MM.1S (cell line): ENCODE results near the gene KYAT1.

Experiments
- DNase-seq: peaks from one replicate; pipeline ENCODE4 v3.0.0-alpha.2; 2015
- H2AFZ ChIP-seq: fragments of 300-600 bp; sonication (generic); 2 replicates; pipeline ENCODE4 v1.6.0; 2016; ENCODE audit warnings: antibody characterized with exemption, low read length
- H3F3A ChIP-seq: fragments of 300-600 bp; sonication (generic); 2 replicates; pipeline ENCODE4 v1.6.1; 2016; ENCODE audit warnings: mild to moderate bottlenecking, antibody characterized with exemption, low read length, moderate library complexity, mixed read lengths; ENCODE audit not compliant: insufficient read depth
- H3K27ac ChIP-seq: fragments of 300-600 bp; sonication (generic); 2 replicates; pipeline ENCODE4 v1.5.1; 2016; ENCODE audit warnings: mild to moderate bottlenecking, low read length
- H3K27me3 ChIP-seq: fragments of 300-600 bp; sonication (generic); replicated peaks from 2 replicates; pipeline ENCODE4 v1.6.0; 2016; ENCODE audit warnings: low read length; ENCODE audit not compliant: insufficient read depth
- H3K36me3 ChIP-seq: fragments of 300-600 bp; sonication (generic); replicated peaks from 2 replicates; pipeline ENCODE4 v1.6.1; 2016; ENCODE audit warnings: mild to moderate bottlenecking, low read length, mixed read lengths; ENCODE audit not compliant: insufficient read depth
- H3K4me1 ChIP-seq: fragments of 300-600 bp; sonication (generic); 2 replicates; pipeline ENCODE4 v1.6.1; 2016; ENCODE audit warnings: low read length, mixed read lengths
- H3K4me2 ChIP-seq: fragments of 300-600 bp; sonication (generic); 2 replicates; pipeline ENCODE4 v1.6.0; 2016; ENCODE audit warnings: low read depth, low read length
- H3K4me3 ChIP-seq: fragments of 300-600 bp; sonication (generic); 2 replicates; pipeline ENCODE4 v1.5.1; 2016; ENCODE audit warnings: low read length, mixed read lengths
- H3K79me2 ChIP-seq: fragments of 300-600 bp; sonication (generic); 2 replicates; pipeline ENCODE4 v1.6.1; 2016; ENCODE audit warnings: mixed run types, low read length, mixed read lengths
- H3K9ac ChIP-seq: fragments of 300-600 bp; sonication (generic); 2 replicates; pipeline ENCODE4 v1.6.1; 2016; ENCODE audit warnings: low read length, mixed read lengths
- H3K9me2 ChIP-seq: fragments of 300-600 bp; sonication (generic); replicated peaks from 2 replicates; pipeline ENCODE4 v1.6.1; 2016; ENCODE audit warnings: mild to moderate bottlenecking, low read length, mixed read lengths; ENCODE audit not compliant: insufficient read depth
- H3K9me3 ChIP-seq: fragments of 300-600 bp; sonication (generic); replicated peaks from 2 replicates; pipeline ENCODE4 v1.6.1; 2016; ENCODE audit warnings: mild to moderate bottlenecking, low read length, mixed read lengths; ENCODE audit not compliant: insufficient read depth
- H4K20me1 ChIP-seq: fragments of 300-600 bp; sonication (generic); 2 replicates; pipeline ENCODE4 v1.6.1; 2016; ENCODE audit warnings: mild to moderate bottlenecking, low read length, moderate library complexity, mixed read lengths; ENCODE audit not compliant: insufficient read depth
- EZH2 ChIP-seq: fragments of 300-600 bp; sonication (generic); optimal IDR thresholded peaks from 2 replicates; pipeline ENCODE3; 2017; ENCODE audit warnings: low read depth, mild to moderate bottlenecking, antibody characterized with exemption, low read length, mixed read lengths
- EZH2phosphoT487 ChIP-seq: fragments of 300-600 bp; sonication (generic); IDR thresholded peaks from 2 replicates; pipeline ENCODE4 v1.6.1; 2018; ENCODE audit warnings: antibody characterized with exemption, low read length
- TF ChIP-seq, protein P1 (sequence below): fragments of 300-600 bp; sonication (generic); IDR thresholded peaks from 2 replicates; pipeline ENCODE4 v1.5.1; 2016; ENCODE audit warnings: antibody characterized with exemption, low read length, mixed read lengths

The KYAT1 gene

DNA sequence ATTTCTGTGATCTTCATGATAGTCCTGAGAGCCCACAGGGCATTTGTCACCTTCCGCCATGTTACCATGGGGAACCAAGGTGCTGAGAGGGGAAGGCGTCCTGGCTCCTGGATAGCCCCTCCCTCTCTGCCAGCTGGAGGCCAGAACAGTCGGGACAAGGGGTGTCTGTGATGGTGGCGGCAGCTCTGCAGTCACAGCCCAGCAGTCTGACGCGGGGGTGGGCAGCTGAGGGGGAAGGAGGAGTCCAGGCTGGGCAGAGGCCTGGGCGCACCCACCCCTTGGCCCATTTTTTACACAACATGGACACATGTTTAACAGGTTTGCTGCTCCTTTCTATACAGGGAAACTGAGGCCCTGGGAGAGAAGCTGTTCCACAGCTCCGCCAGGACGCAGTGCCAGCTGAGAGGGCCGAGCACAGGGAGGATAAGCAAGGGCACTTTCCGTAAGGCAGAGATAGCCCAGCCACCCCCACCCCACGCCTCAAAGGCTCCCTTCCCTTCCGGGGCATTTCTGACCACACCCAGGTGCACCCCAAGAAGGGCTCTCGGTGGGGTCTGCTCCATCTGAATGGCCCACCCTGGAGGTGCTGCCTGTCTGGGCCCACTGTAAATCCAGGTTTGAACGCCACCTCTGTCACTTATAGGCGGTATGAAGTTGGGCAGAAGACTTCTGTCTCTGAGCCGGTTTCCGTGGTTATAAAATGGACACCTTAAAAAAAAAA lies 17.3 kb upstream of the KYAT1 start:
- H2AFZ ChIP-seq = no peak overlapping the region
- H3K36me3 ChIP-seq = no peaks in the 10 kb centered on the region
- peaks cover 10% of the 10 kb centered on the region for H3F3A ChIP-seq
- no peak overlapping the region for H3K4me2 ChIP-seq
- H3K4me1 ChIP-seq = peaks cover 40% of the 10 kb centered on the region
- DNase-seq = no peak
- H3K27ac ChIP-seq = no peak overlapping the region
- no peaks in the 10 kb centered on the region for H3K27me3 ChIP-seq
- TF ChIP-seq EZH2 = no peak
- TF ChIP-seq, protein P1, sequence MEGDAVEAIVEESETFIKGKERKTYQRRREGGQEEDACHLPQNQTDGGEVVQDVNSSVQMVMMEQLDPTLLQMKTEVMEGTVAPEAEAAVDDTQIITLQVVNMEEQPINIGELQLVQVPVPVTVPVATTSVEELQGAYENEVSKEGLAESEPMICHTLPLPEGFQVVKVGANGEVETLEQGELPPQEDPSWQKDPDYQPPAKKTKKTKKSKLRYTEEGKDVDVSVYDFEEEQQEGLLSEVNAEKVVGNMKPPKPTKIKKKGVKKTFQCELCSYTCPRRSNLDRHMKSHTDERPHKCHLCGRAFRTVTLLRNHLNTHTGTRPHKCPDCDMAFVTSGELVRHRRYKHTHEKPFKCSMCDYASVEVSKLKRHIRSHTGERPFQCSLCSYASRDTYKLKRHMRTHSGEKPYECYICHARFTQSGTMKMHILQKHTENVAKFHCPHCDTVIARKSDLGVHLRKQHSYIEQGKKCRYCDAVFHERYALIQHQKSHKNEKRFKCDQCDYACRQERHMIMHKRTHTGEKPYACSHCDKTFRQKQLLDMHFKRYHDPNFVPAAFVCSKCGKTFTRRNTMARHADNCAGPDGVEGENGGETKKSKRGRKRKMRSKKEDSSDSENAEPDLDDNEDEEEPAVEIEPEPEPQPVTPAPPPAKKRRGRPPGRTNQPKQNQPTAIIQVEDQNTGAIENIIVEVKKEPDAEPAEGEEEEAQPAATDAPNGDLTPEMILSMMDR = no peak
- H3K79me2 ChIP-seq = peaks cover 47% of the 10 kb centered on the region
- H3K9ac ChIP-seq = no peak overlapping the region
- H4K20me1 ChIP-seq = no peaks in the 10 kb centered on the region
- no peak overlapping the region for H3K4me3 ChIP-seq
- H3K9me2 ChIP-seq = no peaks in the 10 kb centered on the region
- H3K9me3 ChIP-seq = no peaks in the 10 kb centered on the region

DNA sequence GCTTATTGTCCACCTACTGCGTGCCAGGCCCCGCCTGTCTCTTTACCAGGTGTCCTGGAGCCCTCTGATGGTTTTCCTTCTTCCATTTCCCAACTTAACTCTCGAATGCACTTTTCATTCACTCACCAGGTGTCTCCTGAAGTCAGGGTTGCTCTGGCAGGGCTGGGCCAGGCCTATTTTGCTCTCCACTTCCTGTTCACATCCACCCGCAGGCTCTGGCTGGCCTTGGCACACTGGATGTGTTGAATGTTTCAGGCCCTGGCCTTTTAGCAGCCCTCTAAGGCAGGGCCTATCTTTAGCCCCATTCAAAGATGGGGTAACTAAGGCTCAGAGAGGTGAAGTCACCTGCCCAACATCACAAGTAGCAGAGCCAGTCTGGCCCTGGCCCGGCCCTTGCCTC lies 16.6 kb upstream of the KYAT1 start:
- Histone ChIP-seq H3F3A (peaks cover 10% of the 10 kb centered on the region), H3K27ac (no peak overlapping the region), H2AFZ (no peak overlapping the region), H3K9ac (no peak overlapping the region), H3K79me2 (peaks cover 45% of the 10 kb centered on the region), H3K4me1 (peaks cover 40% of the 10 kb centered on the region), H3K9me3 (no peaks in the 10 kb centered on the region), H3K36me3 (no peaks in the 10 kb centered on the region), H3K4me3 (no peak overlapping the region), H3K4me2 (no peak overlapping the region), H3K9me2 (no peaks in the 10 kb centered on the region), H4K20me1 (no peaks in the 10 kb centered on the region), H3K27me3 (no peaks in the 10 kb centered on the region)
- TF ChIP-seq EZH2phosphoT487 = no peak
- TF ChIP-seq, protein P1 = no peak
- TF ChIP-seq EZH2 = no peak
- DNase-seq = no peak

DNA sequence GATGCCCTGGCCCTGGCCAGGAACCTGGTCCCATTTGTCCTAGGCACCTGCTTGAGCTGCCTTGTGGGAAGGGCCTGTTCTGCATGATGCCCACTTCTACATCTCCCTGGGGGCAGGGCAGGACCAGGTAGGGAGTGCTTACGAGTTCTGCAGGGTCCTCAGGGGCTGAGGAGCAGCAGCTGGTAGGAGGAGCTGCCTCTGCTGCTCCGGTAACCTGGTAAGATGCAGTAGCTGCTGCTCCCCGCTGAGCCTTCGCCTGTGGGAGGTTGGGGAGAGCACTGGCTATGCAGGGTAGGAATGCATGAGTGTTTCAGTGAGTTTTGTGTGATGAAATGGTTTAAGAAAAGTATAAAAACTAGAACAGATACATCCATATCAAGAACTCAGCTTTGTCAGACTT lies 13.8 kb upstream of the KYAT1 start:
- H3K27ac ChIP-seq = no peak overlapping the region
- peaks cover 38% of the 10 kb centered on the region for H3K79me2 ChIP-seq

More for the DNA sequence above, 13.8 kb upstream of the KYAT1 start:
- Histone ChIP-seq H3K9me2 (no peaks in the 10 kb centered on the region), H3K9me3 (no peaks in the 10 kb centered on the region), H3K4me3 (no peak overlapping the region), H3F3A (peaks cover 4% of the 10 kb centered on the region; the same call in 1 of the 2 replicates), H3K9ac (no peak overlapping the region), H3K36me3 (no peaks in the 10 kb centered on the region), H3K4me1 (peaks cover 23% of the 10 kb centered on the region), H2AFZ (no peak overlapping the region), H3K4me2 (no peak overlapping the region), H3K27me3 (no peaks in the 10 kb centered on the region), H4K20me1 (no peaks in the 10 kb centered on the region)
- TF ChIP-seq, protein P1 = no peak
- TF ChIP-seq EZH2phosphoT487 (no peak), EZH2 (no peak)
- no peak for DNase-seq
